ENCODE measurements around the gene MBOAT2. TPM values are rescaled to one million over a fixed set of nuclear protein-coding genes. Genes with fewer than 3 reads are reported as not detected.

Gene MBOAT2
- total and polyA plus RNA-seq, 2 experiments from 2014 or later, result 15.9 to 22.7 TPM

- DNase-seq (ENCODE audit: low spot score) (no peak), ATAC-seq (no peak)
- H3K27me3 ChIP-seq (ENCODE audit: insufficient read depth), result no peaks in the 10 kb centered on the region
- no peaks in the 10 kb centered on the region for H3K9me3 Mint-ChIP-seq
- H3K4me3 Mint-ChIP-seq, result no peak overlapping the region
- no peak for TF ChIP-seq ETS1 (IDR thresholded peaks at IDR 0.05)
- no peak for TF ChIP-seq JUNB (IDR thresholded peaks at IDR 0.05; ENCODE audit: unreplicated experiment)
- TF ChIP-seq ZNF462 (CRISPR knock-in tag; IDR thresholded peaks at IDR 0.05), result no peak
- no peak for TF ChIP-seq STAT1 (IDR thresholded peaks at IDR 0.05; ENCODE audit: unreplicated experiment)
- no peak for TF ChIP-seq ZNF114 (CRISPR knock-in tag; IDR thresholded peaks at IDR 0.05)
- TF ChIP-seq POLR2AphosphoS5 (IDR thresholded peaks at IDR 0.05; ENCODE audit: low read depth), result no peak
- TF ChIP-seq CREB1 (CRISPR knock-in tag; IDR thresholded peaks at IDR 0.05; ENCODE audit: low read depth), result no peak
- no peak for TF ChIP-seq NANOG (IDR thresholded peaks at IDR 0.05; ENCODE audit: borderline replicate concordance)
- TF ChIP-seq REST (IDR thresholded peaks at IDR 0.05; ENCODE audit: unreplicated experiment), result no peak
- no peak for TF ChIP-seq EZH2phosphoT487 (IDR thresholded peaks at IDR 0.05; ENCODE audit: unreplicated experiment)
- TF ChIP-seq CTCF (conservative IDR thresholded peaks at IDR 0.05; ENCODE audit: low read depth in 2 of 2), result no peak
- TF ChIP-seq EZH2 (IDR thresholded peaks at IDR 0.05; ENCODE audit: low read depth, unreplicated experiment), result no peak
- TF ChIP-seq ZNF331 (CRISPR knock-in tag; IDR thresholded peaks at IDR 0.05; ENCODE audit: low read depth), result no peak
- no peaks in the 10 kb centered on the region for H3K4me1 ChIP-seq (ENCODE audit: insufficient read depth)
- H3K4me2 ChIP-seq, result no peak overlapping the region
- H2AFZ ChIP-seq, result no peak overlapping the region
- H4K20me1 ChIP-seq (replicated peaks; ENCODE audit: insufficient read depth), result no peaks in the 10 kb centered on the region
- H3K27me3 Mint-ChIP-seq (ENCODE audit: insufficient read depth, low read depth, poor library complexity), result peaks cover 1% of the 10 kb centered on the region
- no peaks in the 10 kb centered on the region; the same call in 2 of the 3 replicates for H3K36me3 Mint-ChIP-seq (ENCODE audit: low read depth)
- no peak overlapping the region for H3K27ac ChIP-seq (ENCODE audit: low read depth)
- no peaks in the 10 kb centered on the region for H3F3A ChIP-seq (replicated peaks; ENCODE audit: low read depth)
- H3K9me2 ChIP-seq (ENCODE audit: insufficient read depth), result no peaks in the 10 kb centered on the region
- H3K4me3 ChIP-seq, result no peak overlapping the region
- no peaks in the 10 kb centered on the region for H3K36me3 ChIP-seq (ENCODE audit: insufficient read depth)
- no peak overlapping the region for H3K27ac Mint-ChIP-seq
- H3K79me2 ChIP-seq (replicated peaks; ENCODE audit: insufficient read depth), result no peaks in the 10 kb centered on the region
- peaks cover 23% of the 10 kb centered on the region for H3K4me1 Mint-ChIP-seq
Measured at GRCh38 chr2:8884812-8885211, 118.7 kb downstream of the MBOAT2 start.

Data from GM23338 (cell line).